Non-pigmented ciliary epithelial cell (primary cell): ENCODE data around the gene ADAMTS10.
"Not testable (repeated sequence)": the region's sequence is repeated elsewhere in the genome, so short reads cannot be mapped to it uniquely, and the experiment has no call there.

Source experiments
- DNase-seq: peaks from one replicate; pipeline ENCODE4 v3.0.0-alpha.2; 2010; ENCODE audit warnings: low read depth

The ADAMTS10 gene

GRCh38 chr19:8610041-8610935, at the start of gene ADAMTS10:
ADAMTS10 (minus strand) TSS chr19:8610715; CDS start chr19:8605710, 5,005 bp downstream.
- no peak for DNase-seq

- DNase-seq: no peak
Observed at GRCh38 chr19:8659905-8660304, 49.4 kb upstream of the ADAMTS10 start.

- no peak for DNase-seq
Observed at GRCh38 chr19:8657869-8658268, 47.4 kb upstream of the ADAMTS10 start.

GRCh38 chr19:8655340-8655709, 44.8 kb upstream of the ADAMTS10 start:
- DNase-seq: no peak

- DNase-seq: no peak
Observed at GRCh38 chr19:8654591-8655339, 44.2 kb upstream of the ADAMTS10 start.

GRCh38 chr19:8648240-8648639, 37.7 kb upstream of the ADAMTS10 start:
- DNase-seq: no peak

GRCh38 chr19:8643860-8644653, 33.5 kb upstream of the ADAMTS10 start:
- DNase-seq: no peak

GRCh38 chr19:8642561-8642960, 32.0 kb upstream of the ADAMTS10 start:
- DNase-seq: no peak

GRCh38 chr19:8641908-8642547, 31.5 kb upstream of the ADAMTS10 start:
- no peak for DNase-seq

- DNase-seq: no peak
Observed at GRCh38 chr19:8641221-8641907, 30.8 kb upstream of the ADAMTS10 start.

GRCh38 chr19:8640402-8641004, 30.0 kb upstream of the ADAMTS10 start:
- no peak for DNase-seq

- DNase-seq: no peak
Observed at GRCh38 chr19:8639821-8640401, 29.4 kb upstream of the ADAMTS10 start.

GRCh38 chr19:8638078-8638619, 27.6 kb upstream of the ADAMTS10 start:
- no peak for DNase-seq

GRCh38 chr19:8637070-8637469, 26.6 kb upstream of the ADAMTS10 start:
- DNase-seq: not testable (repeated sequence)

GRCh38 chr19:8635422-8635821, 24.9 kb upstream of the ADAMTS10 start:
- DNase-seq: no peak

- DNase-seq: no peak
Observed at GRCh38 chr19:8631425-8631819, 20.9 kb upstream of the ADAMTS10 start.

- DNase-seq: no peak
Observed at GRCh38 chr19:8630796-8631424, 20.4 kb upstream of the ADAMTS10 start.

- DNase-seq: no peak
Observed at GRCh38 chr19:8629996-8630683, 19.6 kb upstream of the ADAMTS10 start, which contains the start of gene NFILZ. NFILZ (plus strand) TSS chr19:8630633; CDS start chr19:8676766, 46,133 bp downstream.

GRCh38 chr19:8629184-8629583, 18.7 kb upstream of the ADAMTS10 start:
- no peak for DNase-seq
